ENCODE data around the gene RPL29.

RPL29 gene

DNA sequence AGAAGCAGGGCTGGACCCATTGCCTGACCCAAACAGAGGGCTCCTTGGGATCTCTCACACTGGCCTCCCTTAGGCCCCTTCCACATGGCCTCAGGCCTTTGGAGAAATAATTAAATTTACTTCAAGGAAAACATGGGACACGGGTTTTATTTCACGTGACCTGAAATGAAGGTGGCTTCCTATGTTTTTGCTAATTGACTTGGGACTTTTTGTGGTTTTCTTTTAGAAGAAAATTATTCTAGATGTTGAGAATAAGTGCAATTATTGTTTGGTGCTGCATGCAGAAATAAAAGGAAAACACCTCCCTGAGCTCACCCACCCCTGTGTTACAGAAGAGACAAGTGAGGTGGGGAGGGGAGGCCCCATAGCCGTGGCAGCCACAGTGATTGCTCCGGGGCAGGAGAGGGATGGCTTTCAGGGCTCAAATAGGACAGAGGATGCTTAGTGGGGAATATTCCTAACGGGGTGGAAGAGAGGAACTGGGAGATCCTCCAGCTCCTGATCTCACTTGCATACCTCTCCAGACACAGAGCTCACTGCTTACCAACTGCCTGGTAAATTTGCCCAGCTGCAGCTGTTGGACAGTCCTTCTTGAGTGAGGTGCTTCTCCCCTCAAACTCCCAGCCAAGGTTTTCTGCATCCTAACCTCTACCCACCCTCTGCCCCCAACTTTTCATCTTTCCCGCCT lies 29.2 kb upstream of the RPL29 start:
- no peak for DNase-seq

DNA sequence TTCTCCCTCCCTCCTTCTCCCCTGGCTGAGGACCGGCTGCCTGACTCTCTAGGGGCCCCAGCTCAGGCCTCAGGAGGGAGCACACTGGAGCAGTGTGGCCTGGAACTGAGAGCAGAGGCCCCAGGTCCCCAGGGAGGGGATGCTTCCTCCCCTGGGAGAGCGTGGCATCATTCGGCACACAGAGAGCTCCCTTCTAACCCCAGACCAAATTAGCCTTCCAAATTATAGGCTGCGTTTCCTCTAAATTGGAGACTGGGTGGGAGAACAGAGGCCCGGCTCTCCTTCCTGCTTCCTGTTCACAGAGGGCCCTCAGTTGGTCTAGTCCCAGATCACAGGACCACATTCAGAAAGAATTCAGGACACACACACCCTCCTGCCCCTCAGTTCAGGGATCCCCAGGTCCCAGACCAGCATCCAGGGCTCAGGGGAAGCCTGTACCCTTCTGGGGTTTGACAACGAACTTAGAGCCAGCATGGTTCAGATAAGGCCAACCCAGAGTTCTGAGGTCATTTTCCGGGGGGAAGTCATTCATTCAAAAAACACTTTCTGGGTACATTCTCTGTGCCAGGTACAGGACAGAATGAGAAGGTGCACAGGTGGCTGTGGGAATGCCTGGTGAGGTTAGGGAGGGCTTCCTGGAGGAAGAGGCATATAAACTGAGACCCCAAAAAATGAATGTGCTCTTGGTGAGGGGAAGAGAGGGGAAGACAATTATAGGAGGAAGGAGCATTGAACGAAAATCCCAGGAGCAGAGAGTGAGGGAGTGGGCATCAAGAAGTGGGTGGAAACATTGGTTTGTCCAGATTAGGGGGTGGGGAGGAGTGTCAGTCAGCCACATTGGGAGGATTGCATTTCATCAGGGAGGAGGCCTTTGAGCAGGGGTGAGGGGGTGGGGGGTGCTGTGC lies 28.4 kb upstream of the RPL29 start:
- DNase-seq: no peak

DNA sequence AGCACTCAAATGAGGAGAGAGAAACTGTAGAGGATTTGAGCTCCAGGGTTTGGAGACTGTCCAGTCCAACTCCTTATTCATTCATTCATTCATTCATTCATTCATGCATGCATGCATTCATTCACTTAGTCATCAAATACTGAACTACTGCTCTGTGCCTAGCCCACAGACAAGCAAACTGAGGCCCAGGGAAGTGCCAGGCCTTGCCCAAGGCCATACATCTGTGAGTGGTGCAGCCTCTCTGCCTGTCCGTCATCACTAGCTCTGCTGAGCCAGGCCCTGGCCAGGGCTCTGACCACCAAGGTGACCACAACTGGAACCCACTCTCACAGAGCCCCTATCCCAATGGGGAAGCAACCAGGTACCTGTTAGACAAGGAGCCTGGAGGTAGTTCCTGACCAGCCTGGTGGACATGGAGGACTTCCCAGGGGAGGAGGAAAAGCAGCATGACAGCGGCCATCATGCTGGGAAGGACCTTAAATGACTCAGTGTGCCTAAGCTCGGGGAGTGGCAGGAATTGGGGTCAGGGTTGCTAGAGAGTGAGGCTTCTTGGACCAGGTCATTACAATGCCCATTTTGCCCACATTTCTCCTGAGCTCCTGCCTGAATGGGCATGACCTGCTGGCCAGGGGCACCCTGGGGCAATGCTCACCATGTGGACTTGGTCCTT lies 27.5 kb upstream of the RPL29 start:
- no peak for DNase-seq

DNA sequence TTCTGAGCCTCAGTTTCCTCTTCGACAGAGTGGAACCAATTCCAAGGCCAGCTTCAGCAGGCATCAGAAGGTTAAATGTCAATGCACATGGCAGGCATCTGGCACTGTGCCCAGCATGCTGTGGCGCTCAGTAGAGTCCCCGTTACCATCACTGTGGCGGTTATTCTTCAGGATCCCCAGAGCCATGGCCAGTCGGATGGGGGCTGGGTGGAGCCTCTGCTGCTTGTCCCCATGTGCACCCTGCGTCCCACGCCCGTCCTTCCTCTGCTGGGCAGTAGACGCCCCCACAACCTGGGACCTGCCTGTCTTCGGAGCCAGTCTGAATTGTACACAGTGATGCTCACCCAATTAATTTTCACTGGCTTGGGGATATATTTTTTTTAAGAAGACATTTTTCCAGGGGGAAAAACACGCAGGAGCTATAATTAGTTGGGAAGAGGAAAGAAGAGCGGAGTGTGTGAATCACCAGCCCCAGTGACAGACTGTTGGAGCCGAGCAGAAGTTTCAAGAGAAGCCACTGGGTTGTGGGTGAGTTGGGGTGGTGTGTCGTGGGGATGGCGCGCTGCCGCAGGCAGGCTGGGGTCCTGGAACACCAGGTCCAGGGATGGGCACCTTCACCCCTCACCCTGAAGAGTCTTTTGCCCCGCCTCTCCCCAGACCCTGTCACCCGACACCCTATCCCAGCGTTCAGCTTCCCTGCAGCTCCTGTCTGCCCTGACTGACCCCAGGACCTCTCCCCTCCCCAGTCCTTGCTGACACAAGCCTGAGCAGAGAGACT lies 26.8 kb upstream of the RPL29 start:
- DNase-seq: no peak

DNA sequence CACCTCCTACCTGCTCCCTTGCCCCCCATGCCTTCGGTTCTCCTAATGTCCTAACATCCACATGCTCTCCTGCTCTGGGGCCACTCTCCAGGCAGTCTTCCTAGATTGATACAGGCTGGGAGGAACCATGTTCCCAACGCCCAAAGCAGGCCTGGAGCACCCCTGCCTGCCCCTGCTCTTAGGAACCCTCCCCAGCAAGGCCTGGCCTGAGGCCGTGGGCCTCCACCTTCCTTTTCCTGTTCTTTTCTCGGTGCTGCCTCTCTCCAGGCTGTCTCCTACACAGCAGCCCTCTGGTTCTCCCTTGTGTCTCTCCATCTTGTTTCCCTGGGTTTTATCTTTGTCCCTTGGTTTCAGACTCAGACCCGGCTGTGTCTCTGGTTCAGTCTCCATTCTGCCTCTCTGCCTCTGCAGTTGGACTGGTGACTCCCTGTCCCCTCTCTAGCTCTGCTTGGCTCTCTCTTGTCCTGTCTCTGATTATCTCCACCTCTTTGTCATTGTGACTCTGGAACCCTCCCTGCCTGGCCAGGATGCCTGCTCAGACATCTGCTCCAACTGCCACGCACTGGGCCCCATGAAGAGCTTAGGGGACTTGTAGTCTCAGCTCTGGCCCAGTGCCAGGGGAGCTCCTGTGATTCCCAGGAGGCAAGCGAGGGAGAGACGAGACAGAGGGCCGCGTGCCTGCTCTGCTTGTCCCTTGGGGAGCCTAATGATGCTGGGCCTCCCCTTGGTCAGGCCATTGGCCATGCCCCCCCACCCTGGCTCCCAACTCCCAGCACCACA lies 26.0 kb upstream of the RPL29 start:
- no peak for DNase-seq

DNA sequence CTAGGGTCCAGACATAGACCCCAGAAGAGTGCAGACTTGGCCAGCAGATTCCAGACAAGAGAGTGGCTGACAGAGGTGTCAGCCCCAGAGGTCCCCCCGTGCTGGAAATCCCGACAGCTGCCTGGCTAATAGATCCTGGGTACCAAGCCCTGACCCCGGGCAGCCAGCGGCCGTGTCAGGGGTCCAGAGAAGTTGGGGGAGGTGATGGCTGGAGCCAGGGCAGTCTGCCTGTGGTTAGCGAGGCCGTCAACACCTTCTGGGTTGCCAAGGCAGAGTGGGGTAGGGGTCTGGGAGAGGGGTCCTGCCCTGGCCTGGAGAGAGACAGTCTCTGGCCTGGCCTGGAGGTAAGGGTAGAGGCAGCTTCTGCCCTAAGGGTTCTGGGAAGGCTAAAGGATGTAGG lies 25.1 kb upstream of the RPL29 start:
- no peak for DNase-seq

DNA sequence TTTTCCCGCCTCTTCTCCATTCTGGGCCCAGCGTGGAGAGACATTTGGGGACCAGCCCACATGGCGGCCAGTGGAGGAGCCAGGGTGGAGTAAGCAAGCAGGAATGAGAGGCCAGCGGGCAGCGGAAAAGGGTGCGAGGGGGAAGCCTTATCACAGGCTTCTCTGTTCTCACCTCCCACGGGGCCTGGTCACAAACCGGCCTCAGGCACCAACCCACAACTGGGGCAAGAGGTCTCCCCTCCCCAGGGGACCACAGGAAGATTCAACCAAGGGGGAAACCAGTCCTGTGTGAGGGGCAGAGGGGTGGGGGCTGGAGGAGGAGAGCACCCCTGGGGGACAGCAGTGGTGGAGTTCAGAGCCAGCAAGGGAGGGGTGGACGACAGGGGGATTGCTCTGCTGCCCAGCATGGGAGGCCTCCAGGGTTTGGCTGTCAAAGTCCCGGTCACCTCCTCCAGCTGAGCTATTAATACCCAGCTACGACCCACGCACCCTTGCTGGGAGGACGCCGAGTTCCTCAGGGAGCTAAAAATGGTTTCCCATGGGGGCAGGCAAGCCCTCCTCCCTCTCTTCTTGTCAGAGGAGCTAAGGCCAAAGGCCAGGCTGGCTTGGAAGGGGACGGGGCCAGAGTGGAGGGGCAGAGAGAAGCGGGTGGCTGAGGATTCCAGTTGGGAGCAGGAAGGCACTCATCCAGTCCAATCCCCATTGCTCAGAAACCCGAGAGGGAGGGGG lies 23.8 kb upstream of the RPL29 start:
- DNase-seq: no peak

DNA sequence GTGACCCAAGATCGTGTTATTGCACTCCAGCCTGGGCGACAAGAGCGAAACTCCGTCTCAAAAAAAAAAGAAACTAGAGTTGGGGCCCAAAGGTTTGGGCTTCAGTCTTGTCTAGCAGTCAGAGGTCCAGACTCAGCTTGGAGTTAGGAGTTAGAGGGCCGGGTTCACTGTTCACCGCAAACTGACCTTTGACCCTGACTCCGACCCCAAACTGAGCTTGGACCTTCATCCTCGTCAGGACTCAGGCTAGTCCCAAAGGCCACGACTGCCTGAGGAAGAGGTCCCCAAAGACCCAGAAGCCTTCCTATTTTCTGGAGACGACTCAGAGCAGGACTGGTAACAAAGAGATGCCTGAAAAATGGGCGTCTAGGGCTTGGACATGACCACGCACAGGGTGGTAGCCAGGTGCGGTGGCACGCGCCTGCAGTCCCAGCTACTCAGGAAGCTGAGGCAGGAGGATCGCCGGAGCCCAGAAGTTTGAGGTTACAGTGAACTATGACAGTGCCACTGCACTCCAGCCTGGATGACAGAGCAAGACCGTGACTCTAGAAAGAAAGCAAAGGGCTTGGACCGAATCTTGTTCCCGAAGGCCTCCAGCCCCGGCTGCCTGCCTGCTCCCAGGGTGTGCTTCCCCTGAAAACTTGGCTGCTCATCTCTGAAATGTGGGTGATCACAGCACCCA lies 22.8 kb upstream of the RPL29 start:
- no peak for DNase-seq

DNA sequence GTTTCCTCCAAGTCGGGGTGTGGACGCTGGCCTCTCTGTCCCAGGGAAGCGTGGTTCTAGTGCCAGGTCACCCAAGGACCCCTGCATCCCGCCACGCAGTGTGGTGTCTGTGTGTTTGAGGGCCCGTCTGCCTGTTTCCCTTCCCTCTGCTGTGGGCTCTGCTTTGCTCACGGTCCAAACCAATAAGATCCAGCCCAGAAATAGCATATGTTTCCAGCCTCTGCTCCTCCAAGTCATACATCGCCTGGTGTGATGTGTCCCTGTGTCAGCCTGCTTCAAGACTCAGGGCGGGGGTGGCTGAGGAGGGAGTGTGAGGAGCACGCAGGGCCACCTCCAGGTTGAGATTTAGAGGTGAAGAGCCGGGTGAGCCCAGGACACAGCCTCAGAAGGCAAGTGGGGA lies 21.9 kb upstream of the RPL29 start:
- no peak for DNase-seq

DNA sequence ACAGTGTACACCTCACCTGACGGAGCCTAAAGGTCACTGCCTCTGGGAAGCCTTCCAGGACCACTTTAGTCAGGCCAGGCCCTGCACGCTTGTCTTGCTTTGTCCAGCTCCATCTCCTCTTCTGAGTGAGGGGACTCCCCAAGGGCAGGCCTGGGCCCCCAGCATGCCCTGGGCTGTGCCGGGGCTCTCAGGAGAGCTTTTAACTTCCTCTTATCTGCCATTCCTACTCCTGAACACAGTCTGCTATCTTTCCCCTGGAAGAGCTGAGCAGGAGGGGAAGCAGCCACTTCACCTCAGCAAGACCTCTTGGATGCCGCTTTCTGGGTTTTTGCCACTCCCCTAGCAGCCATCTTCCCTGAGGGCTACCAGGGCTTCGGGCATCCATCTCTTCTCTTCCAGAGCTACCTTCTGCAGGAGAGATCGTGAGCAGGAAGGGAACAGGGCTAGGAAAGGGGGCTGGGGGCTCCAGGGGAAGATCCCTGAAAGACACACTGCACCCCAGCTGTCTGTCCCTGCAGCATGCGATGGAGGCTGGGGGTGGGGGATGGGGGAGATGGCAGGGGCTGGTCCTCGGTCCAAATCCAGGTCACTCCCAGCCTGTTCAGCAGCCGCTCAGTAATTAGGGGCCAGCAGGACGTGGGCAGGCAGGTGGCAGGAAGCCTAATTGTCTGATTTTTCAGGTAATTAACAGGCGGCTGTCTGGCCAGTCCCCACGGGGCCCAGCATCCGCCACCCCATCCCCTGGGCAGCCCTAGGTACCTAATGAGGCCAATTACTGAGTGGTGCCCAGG lies 19.9 kb upstream of the RPL29 start:
- no peak for DNase-seq

DNA sequence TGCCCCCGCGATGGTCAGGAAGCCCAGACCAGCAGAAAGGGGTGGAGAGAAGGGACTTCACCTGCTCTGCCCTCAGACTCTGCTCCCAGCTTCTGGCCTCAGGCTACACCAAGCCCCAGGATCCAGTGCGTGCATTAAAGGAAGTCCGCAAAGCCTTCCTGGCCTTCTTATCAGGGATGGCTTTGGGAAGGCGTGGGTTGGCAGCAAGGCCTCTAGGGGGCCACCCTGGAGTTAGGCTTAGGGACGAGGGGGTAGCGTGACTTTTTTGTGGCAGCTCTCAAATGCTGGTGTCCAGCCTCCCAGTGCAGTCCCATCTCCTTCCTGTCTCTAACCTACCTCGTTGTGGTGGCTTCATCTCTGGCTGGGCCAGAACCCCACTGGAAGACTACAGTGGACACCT lies 18.9 kb upstream of the RPL29 start:
- DNase-seq: no peak

DNA sequence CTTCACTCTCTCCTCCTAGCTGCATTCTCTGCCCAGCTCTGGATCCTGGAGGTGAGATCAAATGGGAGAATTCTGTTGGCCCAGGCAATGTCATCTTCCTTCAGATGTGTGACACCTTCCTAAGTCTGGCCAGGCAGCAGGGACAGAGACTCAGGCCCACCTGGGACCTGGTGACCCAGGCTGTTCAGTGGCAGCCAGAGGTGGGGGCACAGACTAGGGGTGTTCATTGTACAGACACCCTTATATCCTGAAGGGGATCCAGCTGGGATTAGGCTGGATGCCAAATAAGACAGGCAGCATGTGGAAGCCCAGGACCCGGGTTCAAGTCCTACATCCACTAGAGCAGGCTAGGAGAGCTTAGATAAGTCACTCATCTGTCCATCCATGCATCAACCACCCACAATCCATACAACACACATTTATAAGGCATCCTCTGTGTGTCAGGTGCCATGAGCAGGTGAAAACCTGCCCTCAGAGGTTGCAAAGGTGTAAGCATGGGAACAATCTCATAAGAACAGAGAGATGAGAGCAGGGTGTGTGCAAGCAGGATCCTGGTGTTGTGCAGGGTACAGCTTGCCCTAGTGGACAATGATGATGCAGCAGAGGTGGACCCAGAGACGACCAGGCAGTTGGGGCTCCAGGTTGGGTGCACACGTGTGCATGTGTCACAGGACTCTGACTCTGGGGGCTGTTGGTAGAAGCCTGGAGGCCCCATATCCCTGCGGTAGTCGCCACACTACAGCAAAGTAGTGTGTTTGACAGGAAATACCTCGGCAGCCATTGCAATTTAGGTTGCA lies 18.3 kb upstream of the RPL29 start:
- DNase-seq: no peak

DNA sequence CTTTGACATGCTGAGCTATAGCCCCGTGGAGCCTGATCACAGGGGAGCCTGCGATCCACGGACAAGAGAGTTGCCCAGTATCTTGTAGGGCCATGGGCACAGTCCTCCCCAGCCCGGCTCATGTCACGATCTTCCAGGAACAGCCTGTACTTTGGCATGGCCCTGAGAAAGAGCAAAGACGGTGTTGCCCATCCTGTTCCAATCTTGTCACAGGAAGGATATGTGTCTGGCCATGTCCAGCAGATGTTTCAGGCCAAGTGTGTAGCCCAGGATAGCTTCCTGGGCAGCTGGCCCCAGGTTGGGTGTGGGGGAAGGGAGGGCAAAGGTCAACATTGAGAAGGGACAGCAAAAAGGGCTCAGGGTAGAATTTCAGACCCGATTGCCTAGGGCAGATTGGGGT lies 17.0 kb upstream of the RPL29 start:
- no peak for DNase-seq

DNA sequence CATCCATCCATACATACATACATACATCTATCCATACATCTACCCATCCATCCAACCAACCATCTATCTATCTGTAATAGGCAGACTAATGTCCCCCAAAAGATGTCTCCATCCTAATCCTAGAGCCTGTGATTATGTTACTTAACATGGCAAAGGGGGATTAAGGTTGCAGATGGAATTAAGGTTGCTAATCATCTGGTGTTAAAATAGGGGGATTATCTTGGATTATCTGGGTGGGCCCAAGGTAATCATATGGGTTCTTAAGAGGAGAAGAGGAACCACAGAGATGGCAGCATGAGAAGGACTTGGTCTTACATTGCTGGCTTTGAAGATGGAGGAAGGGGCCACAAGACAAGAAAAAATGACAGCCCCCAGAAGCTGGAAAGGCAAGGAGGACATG lies 14.7 kb upstream of the RPL29 start:
- DNase-seq: no peak

DNA sequence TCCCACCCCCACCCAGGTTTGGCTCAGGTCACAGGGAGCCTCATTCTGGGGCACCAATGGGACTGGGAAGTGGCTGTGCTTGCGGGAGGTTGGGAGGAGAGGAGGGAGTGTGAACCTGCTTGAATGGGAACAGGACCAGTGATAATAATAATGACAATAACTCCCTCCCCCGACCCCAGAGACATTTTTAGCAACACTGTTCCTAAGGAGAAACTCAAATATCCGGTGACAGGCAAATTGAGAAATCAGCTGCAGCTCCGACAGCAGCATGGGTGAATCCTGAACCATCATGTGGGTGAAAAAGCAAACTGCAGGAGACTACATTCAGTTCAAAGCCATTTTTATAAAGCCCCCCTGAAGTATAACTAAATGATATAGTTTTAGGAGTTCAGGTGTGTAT lies 11.6 kb upstream of the RPL29 start:
- no peak for DNase-seq

DNA sequence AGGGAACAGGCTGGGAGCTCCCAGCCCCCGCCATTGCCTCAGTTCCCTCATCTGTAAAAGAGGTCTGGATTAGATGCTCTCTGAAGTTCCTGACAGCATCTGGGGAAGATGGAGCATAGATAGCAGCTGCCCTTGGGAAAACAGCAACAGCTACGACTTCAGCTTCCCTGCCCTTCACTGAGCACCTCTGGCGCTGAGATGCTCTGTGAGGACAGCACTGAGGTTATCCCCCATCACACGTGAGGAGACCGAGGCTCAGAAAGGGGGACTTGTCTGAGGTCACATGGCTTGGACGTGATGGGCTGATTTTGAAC lies 11.1 kb upstream of the RPL29 start:
- DNase-seq: no peak

DNA sequence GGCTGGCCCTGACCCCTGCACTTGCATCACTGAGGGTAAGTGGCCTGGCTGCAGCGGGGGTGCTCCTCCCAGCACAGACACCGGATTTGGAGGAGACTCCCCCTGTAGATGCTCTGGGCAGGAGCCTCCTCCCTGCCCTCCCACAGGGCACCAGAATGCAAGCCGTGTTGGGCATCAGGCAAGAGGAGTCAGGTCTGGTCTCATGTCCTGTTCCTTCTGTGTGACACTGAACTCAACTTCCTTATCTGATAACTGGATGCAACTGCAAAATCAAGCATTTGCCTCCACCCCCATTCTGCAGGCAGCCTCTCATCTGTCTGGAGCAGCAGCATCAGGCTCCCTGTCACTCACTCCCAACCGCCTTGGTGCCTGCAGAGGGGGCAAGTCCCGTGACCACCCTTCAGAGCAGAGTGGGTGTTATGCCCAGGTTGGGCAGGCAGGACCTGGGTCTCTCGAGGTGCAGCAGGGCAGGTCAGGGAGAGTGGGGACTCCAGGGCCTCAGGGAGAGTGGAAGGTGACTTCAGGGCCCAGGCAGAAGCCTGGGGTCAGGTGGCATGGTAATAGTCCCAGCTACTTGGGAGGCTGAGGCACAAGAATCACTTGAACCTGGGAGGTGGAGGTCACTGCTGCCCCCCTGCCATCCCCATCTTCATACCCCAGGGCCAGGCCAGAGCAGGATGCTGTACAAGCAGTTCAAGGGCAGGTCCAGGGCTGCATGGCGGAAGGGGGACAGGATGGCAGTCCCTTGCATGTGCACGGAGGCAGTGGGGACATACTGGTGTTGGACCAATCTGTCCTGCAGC lies 10.5 kb upstream of the RPL29 start:
- DNase-seq: no peak

DNA sequence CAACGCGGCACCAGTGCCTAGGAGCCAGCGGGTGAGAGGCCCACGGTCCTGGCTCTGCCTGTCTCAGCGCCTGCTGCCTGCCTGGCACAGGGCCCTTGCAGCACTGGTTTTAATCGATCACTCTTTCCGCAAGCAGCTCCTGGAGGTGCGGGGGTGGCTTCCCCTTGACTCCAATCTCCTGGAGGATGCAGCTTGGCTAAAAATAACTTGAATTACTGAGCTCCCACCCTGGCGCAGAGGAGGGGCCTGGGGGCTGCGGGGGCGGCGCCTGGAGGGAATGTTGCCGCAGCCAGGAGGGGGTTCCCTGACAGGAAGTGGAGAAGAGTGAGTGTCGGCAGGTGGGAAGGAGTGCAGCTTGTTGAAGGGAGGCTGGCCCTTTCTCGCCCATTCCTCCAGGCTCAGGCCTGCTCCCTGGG lies 9.9 kb upstream of the RPL29 start:
- DNase-seq: no peak

Data from activated CD4-positive, alpha-beta T cell treated with anti-CD3 and anti-CD28 coated beads, Interleukin-2, amount 50 U/mL, for 4 hours (primary cell).